Measurements from ENCODE around the gene SCLY.

DNA sequence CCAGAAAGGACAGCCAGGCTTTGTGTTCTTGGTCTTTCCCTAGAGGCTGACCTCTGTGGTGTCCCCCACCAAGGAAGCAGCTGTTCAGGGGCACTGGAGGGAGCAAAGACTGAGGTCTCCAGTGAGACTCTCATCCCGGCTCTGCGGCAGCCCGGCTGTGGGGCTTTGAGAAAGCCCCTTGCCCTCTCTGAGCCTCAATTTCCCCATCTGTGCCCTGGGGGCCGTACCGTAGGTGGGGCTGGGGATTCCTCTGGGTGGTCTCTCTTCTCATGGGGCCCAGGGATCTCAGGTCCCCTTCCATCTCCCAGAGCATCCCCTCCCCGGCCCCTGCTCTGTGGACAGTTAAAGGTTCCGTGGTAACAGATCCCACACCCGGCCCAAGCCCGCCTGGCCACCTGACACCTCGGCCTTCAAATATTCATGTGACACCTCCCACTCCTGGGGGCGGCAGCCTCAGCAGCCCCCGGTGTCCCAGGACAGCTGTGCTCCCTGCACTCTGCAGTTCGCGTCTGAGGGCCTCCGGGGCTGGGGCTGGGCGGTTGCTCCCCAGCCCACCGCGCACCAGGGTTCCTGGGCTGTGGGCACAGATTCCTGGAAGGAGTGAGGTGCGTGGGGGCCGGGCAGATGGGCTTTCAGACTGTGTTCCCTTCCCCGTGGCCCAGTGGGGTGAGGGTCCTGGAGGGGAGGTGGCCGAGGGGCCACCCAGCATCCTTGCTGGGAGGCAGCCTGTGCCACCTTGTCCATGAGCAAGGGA lies 62.6 kb downstream of the SCLY start:
- TF ChIP-seq, protein P1, sequence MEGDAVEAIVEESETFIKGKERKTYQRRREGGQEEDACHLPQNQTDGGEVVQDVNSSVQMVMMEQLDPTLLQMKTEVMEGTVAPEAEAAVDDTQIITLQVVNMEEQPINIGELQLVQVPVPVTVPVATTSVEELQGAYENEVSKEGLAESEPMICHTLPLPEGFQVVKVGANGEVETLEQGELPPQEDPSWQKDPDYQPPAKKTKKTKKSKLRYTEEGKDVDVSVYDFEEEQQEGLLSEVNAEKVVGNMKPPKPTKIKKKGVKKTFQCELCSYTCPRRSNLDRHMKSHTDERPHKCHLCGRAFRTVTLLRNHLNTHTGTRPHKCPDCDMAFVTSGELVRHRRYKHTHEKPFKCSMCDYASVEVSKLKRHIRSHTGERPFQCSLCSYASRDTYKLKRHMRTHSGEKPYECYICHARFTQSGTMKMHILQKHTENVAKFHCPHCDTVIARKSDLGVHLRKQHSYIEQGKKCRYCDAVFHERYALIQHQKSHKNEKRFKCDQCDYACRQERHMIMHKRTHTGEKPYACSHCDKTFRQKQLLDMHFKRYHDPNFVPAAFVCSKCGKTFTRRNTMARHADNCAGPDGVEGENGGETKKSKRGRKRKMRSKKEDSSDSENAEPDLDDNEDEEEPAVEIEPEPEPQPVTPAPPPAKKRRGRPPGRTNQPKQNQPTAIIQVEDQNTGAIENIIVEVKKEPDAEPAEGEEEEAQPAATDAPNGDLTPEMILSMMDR (IDR thresholded peaks at IDR 0.05): no peak
- TF ChIP-seq ZFX (IDR thresholded peaks at IDR 0.05; ENCODE audit: borderline replicate concordance): no peak
